ENCODE measurements around the gene CRHR2.

DNA sequence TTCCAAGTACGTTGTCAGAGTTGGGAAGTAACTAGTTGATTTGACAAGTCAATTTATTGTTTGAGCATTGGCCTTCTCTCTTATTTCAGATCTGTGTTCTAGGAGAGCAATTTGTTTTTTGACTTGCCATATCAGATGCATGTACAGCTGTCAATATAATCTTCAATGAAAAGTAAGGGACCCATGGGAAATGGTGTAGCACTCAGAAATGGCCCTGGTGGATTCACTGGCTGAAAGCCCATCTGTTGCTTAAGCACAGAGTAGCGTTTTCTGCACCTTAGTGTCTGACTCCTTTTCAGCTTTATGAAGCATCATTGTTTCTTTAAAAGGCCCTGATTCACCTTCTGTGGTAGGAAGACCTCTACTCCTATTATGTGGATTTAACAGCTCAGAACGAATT lies 77.4 kb downstream of the CRHR2 start:
- TF ChIP-seq, protein P1, sequence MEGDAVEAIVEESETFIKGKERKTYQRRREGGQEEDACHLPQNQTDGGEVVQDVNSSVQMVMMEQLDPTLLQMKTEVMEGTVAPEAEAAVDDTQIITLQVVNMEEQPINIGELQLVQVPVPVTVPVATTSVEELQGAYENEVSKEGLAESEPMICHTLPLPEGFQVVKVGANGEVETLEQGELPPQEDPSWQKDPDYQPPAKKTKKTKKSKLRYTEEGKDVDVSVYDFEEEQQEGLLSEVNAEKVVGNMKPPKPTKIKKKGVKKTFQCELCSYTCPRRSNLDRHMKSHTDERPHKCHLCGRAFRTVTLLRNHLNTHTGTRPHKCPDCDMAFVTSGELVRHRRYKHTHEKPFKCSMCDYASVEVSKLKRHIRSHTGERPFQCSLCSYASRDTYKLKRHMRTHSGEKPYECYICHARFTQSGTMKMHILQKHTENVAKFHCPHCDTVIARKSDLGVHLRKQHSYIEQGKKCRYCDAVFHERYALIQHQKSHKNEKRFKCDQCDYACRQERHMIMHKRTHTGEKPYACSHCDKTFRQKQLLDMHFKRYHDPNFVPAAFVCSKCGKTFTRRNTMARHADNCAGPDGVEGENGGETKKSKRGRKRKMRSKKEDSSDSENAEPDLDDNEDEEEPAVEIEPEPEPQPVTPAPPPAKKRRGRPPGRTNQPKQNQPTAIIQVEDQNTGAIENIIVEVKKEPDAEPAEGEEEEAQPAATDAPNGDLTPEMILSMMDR (IDR thresholded peaks at IDR 0.05) = no peak
- no peak for TF ChIP-seq CHD2 (IDR thresholded peaks at IDR 0.05; ENCODE audit: low read length, partially characterized antibody)
- TF ChIP-seq POLR2AphosphoS5 (IDR thresholded peaks at IDR 0.05; ENCODE audit: low read depth, low read length) = no peak
- TF ChIP-seq EZH2phosphoT487 (IDR thresholded peaks at IDR 0.05; ENCODE audit: borderline replicate concordance, low read depth) = no peak
- TF ChIP-seq SIN3A (IDR thresholded peaks at IDR 0.05; ENCODE audit: borderline replicate concordance, low read depth, low read length) = no peak
- no peak for TF ChIP-seq JUND (IDR thresholded peaks at IDR 0.05)
- no peak for TF ChIP-seq RFX5 (IDR thresholded peaks at IDR 0.05; ENCODE audit: low read length)
- no peak for TF ChIP-seq NRF1 (IDR thresholded peaks at IDR 0.05; ENCODE audit: low read depth, low read length)
- no peak for TF ChIP-seq ELF1 (IDR thresholded peaks at IDR 0.05)
- no peak for TF ChIP-seq NFIC (IDR thresholded peaks at IDR 0.05; ENCODE audit: borderline replicate concordance)
- TF ChIP-seq EP300 (IDR thresholded peaks at IDR 0.05; ENCODE audit: borderline replicate concordance in 1 of 2, low read depth in 1 of 2, low read length in 1 of 2) = no peak
- TF ChIP-seq, protein P2, sequence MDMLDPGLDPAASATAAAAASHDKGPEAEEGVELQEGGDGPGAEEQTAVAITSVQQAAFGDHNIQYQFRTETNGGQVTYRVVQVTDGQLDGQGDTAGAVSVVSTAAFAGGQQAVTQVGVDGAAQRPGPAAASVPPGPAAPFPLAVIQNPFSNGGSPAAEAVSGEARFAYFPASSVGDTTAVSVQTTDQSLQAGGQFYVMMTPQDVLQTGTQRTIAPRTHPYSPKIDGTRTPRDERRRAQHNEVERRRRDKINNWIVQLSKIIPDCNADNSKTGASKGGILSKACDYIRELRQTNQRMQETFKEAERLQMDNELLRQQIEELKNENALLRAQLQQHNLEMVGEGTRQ (IDR thresholded peaks at IDR 0.05; ENCODE audit: borderline replicate concordance, low read depth, low read length) = no peak
